ENCODE measurements around the gene PMAIP1.

Gene PMAIP1

GRCh38 chr18:59916746-59917145, 16.9 kb downstream of the PMAIP1 start:
- no peak for DNase-seq

GRCh38 chr18:59917422-59917821, 17.6 kb downstream of the PMAIP1 start:
- DNase-seq = no peak

- DNase-seq = no peak
These were observed 18.5 kb downstream of the PMAIP1 start for GRCh38 chr18:59918320-59918755.

GRCh38 chr18:59918997-59919396, 19.2 kb downstream of the PMAIP1 start:
- DNase-seq = no peak

- peak; percentile 71 for DNase-seq
These were observed 21.6 kb downstream of the PMAIP1 start for GRCh38 chr18:59921384-59921891.

- no peak for DNase-seq
These were observed 23.9 kb downstream of the PMAIP1 start for GRCh38 chr18:59923539-59924196.

GRCh38 chr18:59926131-59926530, 26.3 kb downstream of the PMAIP1 start:
- no peak for DNase-seq

- DNase-seq = peak; percentile 69
These were observed 27.5 kb downstream of the PMAIP1 start for GRCh38 chr18:59927246-59927825.

GRCh38 chr18:59928201-59928600, 28.4 kb downstream of the PMAIP1 start:
- no peak for DNase-seq

- DNase-seq = peak; percentile 22
These were observed 30.0 kb downstream of the PMAIP1 start for GRCh38 chr18:59929621-59930295.

GRCh38 chr18:59932401-59932800, 32.6 kb downstream of the PMAIP1 start:
- DNase-seq = no peak

- no peak for DNase-seq
These were observed 38.9 kb downstream of the PMAIP1 start for GRCh38 chr18:59938676-59939075.

- DNase-seq = no peak
These were observed 39.3 kb downstream of the PMAIP1 start for GRCh38 chr18:59939127-59939526.

- no peak for DNase-seq
These were observed 40.3 kb downstream of the PMAIP1 start for GRCh38 chr18:59940068-59940467.

GRCh38 chr18:59941331-59941730, 41.5 kb downstream of the PMAIP1 start:
- DNase-seq = no peak

- DNase-seq = no peak
These were observed 42.8 kb downstream of the PMAIP1 start for GRCh38 chr18:59942601-59943000.

GRCh38 chr18:59945544-59945943, 45.7 kb downstream of the PMAIP1 start:
- no peak for DNase-seq

GRCh38 chr18:59950215-59950944, 50.6 kb downstream of the PMAIP1 start:
- DNase-seq = peak; percentile 37

GRCh38 chr18:59951591-59951990, 51.8 kb downstream of the PMAIP1 start:
- no peak for DNase-seq

- DNase-seq = no peak
These were observed 52.6 kb downstream of the PMAIP1 start for GRCh38 chr18:59952283-59953007.

Measured in stimulated activated CD4-positive, alpha-beta T cell treated with anti-CD3 and anti-CD28 coated beads, Interleukin-1b, Interleukin-23, amount 100 ng/mL, for 48 hours (primary cell).